Measurements from ENCODE around the gene LUZP2.

LUZP2 gene

GRCh38 chr11:24635588-24636290 is 138.9 kb downstream of the LUZP2 start:
- Histone ChIP-seq H3K4me3 (ENCODE audit: low read depth in 1 of 2, low read length in 2 of 2) (no peak overlapping the region), H3K4me1 (ENCODE audit: control insufficient read depth in 1 of 2, insufficient read depth in 2 of 2, low read length in 2 of 2) (no peaks in the 10 kb centered on the region), H3K27me3 (ENCODE audit: low read depth, low read length) (no peaks in the 10 kb centered on the region), H3K9me3 (ENCODE audit: control insufficient read depth in 1 of 2, low read length in 2 of 2) (no peaks in the 10 kb centered on the region), H3K27ac (ENCODE audit: low read length) (no peak overlapping the region), H3K36me3 (ENCODE audit: control insufficient read depth in 1 of 2, insufficient read depth in 2 of 2, low read length in 2 of 2) (no peaks in the 10 kb centered on the region)

GRCh38 chr11:24636291-24636629 is 139.4 kb downstream of the LUZP2 start:
- Histone ChIP-seq H3K9me3 (ENCODE audit: control insufficient read depth in 1 of 2, low read length in 2 of 2) (no peaks in the 10 kb centered on the region), H3K27ac (ENCODE audit: low read length) (no peak overlapping the region), H3K36me3 (ENCODE audit: control insufficient read depth in 1 of 2, insufficient read depth in 2 of 2, low read length in 2 of 2) (no peaks in the 10 kb centered on the region), H3K27me3 (ENCODE audit: low read depth, low read length) (no peaks in the 10 kb centered on the region), H3K4me1 (ENCODE audit: control insufficient read depth in 1 of 2, insufficient read depth in 2 of 2, low read length in 2 of 2) (no peaks in the 10 kb centered on the region), H3K4me3 (ENCODE audit: low read depth in 1 of 2, low read length in 2 of 2) (no peak overlapping the region)

- no peak overlapping the region for H3K4me3 ChIP-seq (ENCODE audit: low read depth in 1 of 2, low read length in 2 of 2)
- H3K36me3 ChIP-seq (ENCODE audit: control insufficient read depth in 1 of 2, insufficient read depth in 2 of 2, low read length in 2 of 2): no peaks in the 10 kb centered on the region
- H3K9me3 ChIP-seq (ENCODE audit: control insufficient read depth in 1 of 2, low read length in 2 of 2): no peaks in the 10 kb centered on the region
- H3K27ac ChIP-seq (ENCODE audit: low read length): no peak overlapping the region
- no peaks in the 10 kb centered on the region for H3K27me3 ChIP-seq (ENCODE audit: low read depth, low read length)
- no peaks in the 10 kb centered on the region for H3K4me1 ChIP-seq (ENCODE audit: control insufficient read depth in 1 of 2, insufficient read depth in 2 of 2, low read length in 2 of 2)
Observed at GRCh38 chr11:24637520-24637919, 140.7 kb downstream of the LUZP2 start.

GRCh38 chr11:24642648-24643047 is 145.8 kb downstream of the LUZP2 start:
- no peaks in the 10 kb centered on the region for H3K27me3 ChIP-seq (ENCODE audit: low read depth, low read length)
- no peaks in the 10 kb centered on the region for H3K36me3 ChIP-seq (ENCODE audit: control insufficient read depth in 1 of 2, insufficient read depth in 2 of 2, low read length in 2 of 2)
- no peaks in the 10 kb centered on the region for H3K9me3 ChIP-seq (ENCODE audit: control insufficient read depth in 1 of 2, low read length in 2 of 2)
- H3K27ac ChIP-seq (ENCODE audit: low read length): no peak overlapping the region
- no peak overlapping the region for H3K4me3 ChIP-seq (ENCODE audit: low read depth in 1 of 2, low read length in 2 of 2)
- H3K4me1 ChIP-seq (ENCODE audit: control insufficient read depth in 1 of 2, insufficient read depth in 2 of 2, low read length in 2 of 2): no peaks in the 10 kb centered on the region

- Histone ChIP-seq H3K27me3 (ENCODE audit: low read depth, low read length) (no peaks in the 10 kb centered on the region), H3K9me3 (ENCODE audit: control insufficient read depth in 1 of 2, low read length in 2 of 2) (no peaks in the 10 kb centered on the region), H3K4me1 (ENCODE audit: control insufficient read depth in 1 of 2, insufficient read depth in 2 of 2, low read length in 2 of 2) (no peaks in the 10 kb centered on the region), H3K27ac (ENCODE audit: low read length) (no peak overlapping the region), H3K4me3 (ENCODE audit: low read depth in 1 of 2, low read length in 2 of 2) (no peak overlapping the region), H3K36me3 (ENCODE audit: control insufficient read depth in 1 of 2, insufficient read depth in 2 of 2, low read length in 2 of 2) (no peaks in the 10 kb centered on the region)
Observed at GRCh38 chr11:24645563-24645962, 148.7 kb downstream of the LUZP2 start.

- no peak overlapping the region for H3K4me3 ChIP-seq (ENCODE audit: low read depth in 1 of 2, low read length in 2 of 2)
- no peaks in the 10 kb centered on the region for H3K4me1 ChIP-seq (ENCODE audit: control insufficient read depth in 1 of 2, insufficient read depth in 2 of 2, low read length in 2 of 2)
- no peaks in the 10 kb centered on the region for H3K27me3 ChIP-seq (ENCODE audit: low read depth, low read length)
Observed at GRCh38 chr11:24651873-24652272, 155.0 kb downstream of the LUZP2 start.

GRCh38 chr11:24653901-24654300 is 157.0 kb downstream of the LUZP2 start:
- Histone ChIP-seq H3K27ac (ENCODE audit: low read length) (no peak overlapping the region), H3K4me1 (ENCODE audit: control insufficient read depth in 1 of 2, insufficient read depth in 2 of 2, low read length in 2 of 2) (no peaks in the 10 kb centered on the region), H3K9me3 (ENCODE audit: control insufficient read depth in 1 of 2, low read length in 2 of 2) (no peaks in the 10 kb centered on the region), H3K4me3 (ENCODE audit: low read depth in 1 of 2, low read length in 2 of 2) (no peak overlapping the region), H3K27me3 (ENCODE audit: low read depth, low read length) (no peaks in the 10 kb centered on the region), H3K36me3 (ENCODE audit: control insufficient read depth in 1 of 2, insufficient read depth in 2 of 2, low read length in 2 of 2) (no peaks in the 10 kb centered on the region)

More at GRCh38 chr11:24651873-24652272, 155.0 kb downstream of the LUZP2 start:
- Histone ChIP-seq H3K27ac (ENCODE audit: low read length) (no peak overlapping the region), H3K36me3 (ENCODE audit: control insufficient read depth in 1 of 2, insufficient read depth in 2 of 2, low read length in 2 of 2) (no peaks in the 10 kb centered on the region), H3K9me3 (ENCODE audit: control insufficient read depth in 1 of 2, low read length in 2 of 2) (no peaks in the 10 kb centered on the region)

- no peak overlapping the region for H3K27ac ChIP-seq (ENCODE audit: low read length)
- H3K36me3 ChIP-seq (ENCODE audit: control insufficient read depth in 1 of 2, insufficient read depth in 2 of 2, low read length in 2 of 2): no peaks in the 10 kb centered on the region
- H3K9me3 ChIP-seq (ENCODE audit: control insufficient read depth in 1 of 2, low read length in 2 of 2): peaks cover 0 to 2% of the 10 kb centered on the region in 2 donors
- H3K4me3 ChIP-seq (ENCODE audit: low read depth in 1 of 2, low read length in 2 of 2): no peak overlapping the region
- no peaks in the 10 kb centered on the region for H3K4me1 ChIP-seq (ENCODE audit: control insufficient read depth in 1 of 2, insufficient read depth in 2 of 2, low read length in 2 of 2)
- no peaks in the 10 kb centered on the region for H3K27me3 ChIP-seq (ENCODE audit: low read depth, low read length)
Observed at GRCh38 chr11:24661331-24661730, 164.5 kb downstream of the LUZP2 start.

GRCh38 chr11:24664399-24664798 is 167.5 kb downstream of the LUZP2 start:
- Histone ChIP-seq H3K9me3 (ENCODE audit: control insufficient read depth in 1 of 2, low read length in 2 of 2) (peaks cover 0 to 2% of the 10 kb centered on the region in 2 donors), H3K4me3 (ENCODE audit: low read depth in 1 of 2, low read length in 2 of 2) (no peak overlapping the region), H3K4me1 (ENCODE audit: control insufficient read depth in 1 of 2, insufficient read depth in 2 of 2, low read length in 2 of 2) (no peaks in the 10 kb centered on the region), H3K36me3 (ENCODE audit: control insufficient read depth in 1 of 2, insufficient read depth in 2 of 2, low read length in 2 of 2) (no peaks in the 10 kb centered on the region), H3K27ac (ENCODE audit: low read length) (no peak overlapping the region), H3K27me3 (ENCODE audit: low read depth, low read length) (no peaks in the 10 kb centered on the region)

- Histone ChIP-seq H3K27me3 (ENCODE audit: low read depth, low read length) (no peaks in the 10 kb centered on the region), H3K27ac (ENCODE audit: low read length) (no peak overlapping the region), H3K9me3 (ENCODE audit: control insufficient read depth in 1 of 2, low read length in 2 of 2) (no peaks in the 10 kb centered on the region), H3K4me3 (ENCODE audit: low read depth in 1 of 2, low read length in 2 of 2) (no peak overlapping the region), H3K36me3 (ENCODE audit: control insufficient read depth in 1 of 2, insufficient read depth in 2 of 2, low read length in 2 of 2) (no peaks in the 10 kb centered on the region), H3K4me1 (ENCODE audit: control insufficient read depth in 1 of 2, insufficient read depth in 2 of 2, low read length in 2 of 2) (no peaks in the 10 kb centered on the region)
Observed at GRCh38 chr11:24667353-24667968, 170.6 kb downstream of the LUZP2 start.

- no peak overlapping the region for H3K27ac ChIP-seq (ENCODE audit: low read length)
- no peak overlapping the region for H3K4me3 ChIP-seq (ENCODE audit: low read depth in 1 of 2, low read length in 2 of 2)
- no peaks in the 10 kb centered on the region for H3K4me1 ChIP-seq (ENCODE audit: control insufficient read depth in 1 of 2, insufficient read depth in 2 of 2, low read length in 2 of 2)
- H3K9me3 ChIP-seq (ENCODE audit: control insufficient read depth in 1 of 2, low read length in 2 of 2): no peaks in the 10 kb centered on the region
- H3K36me3 ChIP-seq (ENCODE audit: control insufficient read depth in 1 of 2, insufficient read depth in 2 of 2, low read length in 2 of 2): no peaks in the 10 kb centered on the region
- H3K27me3 ChIP-seq (ENCODE audit: low read depth, low read length): no peaks in the 10 kb centered on the region
Observed at GRCh38 chr11:24678703-24679348, 182.0 kb downstream of the LUZP2 start.

All from muscle layer of duodenum (tissue), 2 donors.